Endothelial cell of umbilical vein (primary cell): ENCODE measurements around the gene PIWIL4. TPM values are rescaled to one million over a fixed set of nuclear protein-coding genes. Genes with fewer than 3 reads are reported as not detected.

Experiments used
- BruUV-seq: library from RNA; stranded (reverse); fragments of 400-500 nt; replicated peaks from 2 replicates; lab custom pipeline; 2021; lab: Mats Ljungman, UMichigan
- CTCF ChIA-PET: fragments of 300-600, 350-600 bp; sonication (Branson Sonifier 250); formaldehyde crosslinking; loops from one replicate; lab custom pipeline; 2021; ENCODE audit warnings: antibody characterized with exemption, inconsistent platforms; lab: Charles Lee
- POLR2A ChIA-PET: fragments of 300-600, 350-600 bp; sonication (Branson Sonifier 250); formaldehyde crosslinking; loops from one replicate; lab custom pipeline; 2021; ENCODE audit warnings: antibody characterized with exemption, inconsistent platforms; lab: Charles Lee
- DNase-seq: peaks from one replicate; pipeline ENCODE4 v3.0.0-alpha.2; 2011; ENCODE audit warnings: low read depth, low spot score
- FAIRE-seq: peaks from 2 replicates; lab custom pipeline; 2011; peaks lifted over from hg19 to GRCh38; lab: Jason Lieb, UNC
- H2AFZ ChIP-seq: 2 replicates; pipeline ENCODE4 v1.6.0; 2012; ENCODE audit warnings: low read depth, low read length, control low read depth, inconsistent platforms
- H3K27ac ChIP-seq: 2 replicates; pipeline ENCODE4 v1.5.1; 2011; ENCODE audit warnings: low read depth, mild to moderate bottlenecking, control low read depth, low read length, moderate library complexity; ENCODE audit not compliant: insufficient read depth
- H3K27me3 ChIP-seq, 2 experiments: 2 replicates each; pipeline versions ENCODE4 v1.6.0 to v1.6.1; 2011; ENCODE audit warnings: low read length in 2 of 2, mixed read lengths in 1 of 2; ENCODE audit not compliant: control insufficient read depth in 2 of 2, insufficient read depth in 2 of 2
- H3K36me3 ChIP-seq, 2 experiments: 2 replicates in 1 of 2; 3 replicates in 1 of 2; pipeline ENCODE4 v1.5.1; 2011; ENCODE audit warnings: low read length in 2 of 2, mild to moderate bottlenecking in 1 of 2, moderate library complexity in 1 of 2; ENCODE audit not compliant: control insufficient read depth in 2 of 2, insufficient read depth in 2 of 2; ENCODE audit errors: extremely low read depth in 1 of 2
- H3K4me1 ChIP-seq: 3 replicates; pipeline ENCODE4 v1.5.1; 2011; ENCODE audit warnings: mild to moderate bottlenecking, low read length; ENCODE audit not compliant: control insufficient read depth, insufficient read depth; ENCODE audit errors: extremely low read depth
- H3K4me2 ChIP-seq: 2 replicates; pipeline ENCODE4 v1.6.1; 2011; ENCODE audit warnings: low read length, control low read depth, mixed read lengths; ENCODE audit not compliant: insufficient read depth
- H3K4me3 ChIP-seq, 3 experiments: fragments of 200-600 bp in 1 of 3; sonication (generic), shearing (Covaris generic) in 1 of 3; replicated peaks in 1 of 3; 2 replicates each; pipeline ENCODE4 v1.5.1; 2011 to 2016; ENCODE audit warnings: control low read depth in 3 of 3, low read length in 3 of 3, mild to moderate bottlenecking in 2 of 3, inconsistent platforms in 1 of 3, low read depth in 1 of 3, moderate library complexity in 1 of 3; ENCODE audit not compliant: insufficient read depth in 1 of 3
- H3K79me2 ChIP-seq: 2 replicates; pipeline ENCODE4 v1.6.0; 2012; ENCODE audit warnings: low read length, inconsistent platforms; ENCODE audit not compliant: control insufficient read depth, insufficient read depth
- H3K9ac ChIP-seq: replicated peaks from 2 replicates; pipeline ENCODE3; 2011; ENCODE audit warnings: low read length, control low read depth; ENCODE audit not compliant: insufficient read depth; ENCODE audit errors: extremely low read depth
- H3K9me1 ChIP-seq: replicated peaks from 3 replicates; pipeline ENCODE4 v1.6.0; 2011; ENCODE audit warnings: mild to moderate bottlenecking, low read length; ENCODE audit not compliant: control insufficient read depth, insufficient read depth; ENCODE audit errors: extremely low read depth
- H3K9me3 ChIP-seq: replicated peaks from 2 replicates; pipeline ENCODE4 v1.5.1; 2012; ENCODE audit warnings: low read length, inconsistent platforms; ENCODE audit not compliant: control insufficient read depth, insufficient read depth
- H4K20me1 ChIP-seq: replicated peaks from 2 replicates; pipeline ENCODE3; 2011; ENCODE audit warnings: mild to moderate bottlenecking, low read length; ENCODE audit not compliant: control insufficient read depth, insufficient read depth; ENCODE audit errors: extremely low read depth
- CTCF ChIP-seq, 2 donors: IDR thresholded peaks; 1 replicate in 1 of 2; 2 replicates in 1 of 2; pipeline ENCODE4 v1.5.1; 2011; ENCODE audit warnings: low read length in 2 of 2, mild to moderate bottlenecking in 2 of 2, moderate library complexity in 2 of 2, control low read depth in 1 of 2, inconsistent platforms in 1 of 2, low read depth in 1 of 2; ENCODE audit not compliant: insufficient read depth in 1 of 2; ENCODE audit errors: extremely low read depth in 1 of 2
- EZH2 ChIP-seq: IDR thresholded peaks from 2 replicates; pipeline ENCODE4 v1.6.1; 2012; ENCODE audit warnings: borderline replicate concordance, low read depth, mild to moderate bottlenecking, moderate library complexity, low read length, inconsistent platforms; ENCODE audit not compliant: severe bottlenecking
- FOS ChIP-seq: IDR thresholded peaks from 2 replicates; pipeline ENCODE4 v1.6.1; 2011; ENCODE audit warnings: mild to moderate bottlenecking, low read length, moderate library complexity, borderline replicate concordance; ENCODE audit not compliant: insufficient read depth
- dilution Hi-C: fragments of 300-500 bp; cut with MboI; formaldehyde crosslinking; loops from one replicate; pipeline ENCODE4 v1.15.0; 2019; ENCODE audit warnings: low sequenced_read_pairs; ENCODE audit not compliant: extremely low pct_ligation_motif_present
- intact Hi-C: fragments of 100-400 bp; cut with micrococcal nuclease; formaldehyde crosslinking; loops from one replicate; pipeline ENCODE4 v1.10.0; 2022
- polyA plus RNA-seq, 4 experiments: library from polyadenylated mRNA; depleted of rRNA in 3 of 4; stranded (reverse) in 3 of 4; unstranded in 1 of 4; fragments of >200 nt; gene quantifications; 2 replicates each; pipeline versions ENCODE4 v1.2.1 to v1.2.3, GENCODE V29; 2011 to 2012; ENCODE audit warnings: missing spikeins in 1 of 4
- total RNA-seq: library from RNA; stranded (reverse); gene quantifications from 2 replicates; pipeline ENCODE4 v1.2.3, GENCODE V29; 2021

Gene PIWIL4
- total and polyA plus RNA-seq, 2 donors (not counting 3 experiments of a cell fraction or from before 2014, with no cell fraction given) = 0.55 to 0.64 TPM

GRCh38 chr11:94602430-94603372, 35.5 kb downstream of the PIWIL4 start:
- intact Hi-C loops = loop anchor here (1.0 kb wide), 3 partner anchors 58 to 707 kb away; no protein-coding TSS in a partner anchor
- BruUV-seq = no TSS peak
- DNase-seq (peak; percentile 66), FAIRE-seq (no peak)
- Histone ChIP-seq H3K27me3 (no peaks in the 10 kb centered on the region), H3K9me1 (no peaks in the 10 kb centered on the region), H4K20me1 (no peaks in the 10 kb centered on the region), H3K79me2 (no peaks in the 10 kb centered on the region), H3K27ac (no peak overlapping the region), H3K36me3 (no peaks in the 10 kb centered on the region), H3K4me2 (no peak overlapping the region), H3K9me3 (no peaks in the 10 kb centered on the region), H3K4me1 (no peaks in the 10 kb centered on the region), H3K9ac (no peak overlapping the region), H3K4me3 (no peak overlapping the region), H2AFZ (no peak overlapping the region)
- dilution Hi-C loops = no loop called here
- no peak for TF ChIP-seq EZH2
- TF ChIP-seq CTCF (IDR thresholded peaks at IDR 0.05; ENCODE audit: extremely low read depth in 1 of 2, insufficient read depth in 1 of 2, low read depth in 1 of 2, low read length in 2 of 2) = peak; percentile 31 to 40
- TF ChIP-seq FOS = peak; percentile 15
- ChIA-PET POLR2A (no interaction called here), CTCF (interaction anchor here (0.7 to 4.1 kb wide), 10 partner anchors 9 to 707 kb away, joined by 3 to 52 read pairs (median 3); partner anchors contain the start of gene FUT4)
